ENCODE data around the gene CTSZ.

- TF ChIP-seq CTCF (IDR thresholded peaks at IDR 0.05) (peak in 1 of 4 experiments; percentile 26), POLR2A (IDR thresholded peaks at IDR 0.05) (peak; percentile 81 to 90)
Observed at GRCh38 chr20:59032023-59032712, 25.1 kb upstream of the CTSZ start, which contains the start of gene ATP5F1E.

Data from uterus (tissue), 2 donors.